HuH-7 (cell line): Measurements from ENCODE around the gene ST7.
"Not testable (repeated sequence)": the region's sequence is repeated elsewhere in the genome, so short reads cannot be mapped to it uniquely, and the experiment has no call there.

ENCODE experiments used
- DNase-seq: peaks from one replicate; pipeline ENCODE4 v3.0.0; 2011; ENCODE audit warnings: low spot score

Gene ST7

DNA sequence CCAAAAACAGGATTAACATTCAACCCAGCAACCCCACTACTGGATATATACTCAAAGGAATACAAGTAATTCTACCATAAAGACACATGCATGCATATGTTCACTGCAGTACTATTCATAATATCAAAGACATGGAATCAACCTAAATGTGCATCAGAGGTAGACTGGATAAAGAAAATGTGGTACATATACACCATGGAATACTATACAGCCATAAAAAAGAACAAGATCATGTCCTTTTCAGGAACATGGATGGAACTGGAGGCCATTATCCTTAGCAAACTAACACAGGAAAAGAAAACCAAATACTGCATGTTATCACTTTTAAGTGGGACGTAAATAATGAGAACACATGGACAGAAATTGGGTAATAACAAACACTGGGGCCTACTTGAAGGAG lies 77.5 kb downstream of the ST7 start:
- DNase-seq, result not testable (repeated sequence)

GRCh38 chr7:117032810-117033209 lies 79.5 kb downstream of the ST7 start:
- no peak for DNase-seq

DNA sequence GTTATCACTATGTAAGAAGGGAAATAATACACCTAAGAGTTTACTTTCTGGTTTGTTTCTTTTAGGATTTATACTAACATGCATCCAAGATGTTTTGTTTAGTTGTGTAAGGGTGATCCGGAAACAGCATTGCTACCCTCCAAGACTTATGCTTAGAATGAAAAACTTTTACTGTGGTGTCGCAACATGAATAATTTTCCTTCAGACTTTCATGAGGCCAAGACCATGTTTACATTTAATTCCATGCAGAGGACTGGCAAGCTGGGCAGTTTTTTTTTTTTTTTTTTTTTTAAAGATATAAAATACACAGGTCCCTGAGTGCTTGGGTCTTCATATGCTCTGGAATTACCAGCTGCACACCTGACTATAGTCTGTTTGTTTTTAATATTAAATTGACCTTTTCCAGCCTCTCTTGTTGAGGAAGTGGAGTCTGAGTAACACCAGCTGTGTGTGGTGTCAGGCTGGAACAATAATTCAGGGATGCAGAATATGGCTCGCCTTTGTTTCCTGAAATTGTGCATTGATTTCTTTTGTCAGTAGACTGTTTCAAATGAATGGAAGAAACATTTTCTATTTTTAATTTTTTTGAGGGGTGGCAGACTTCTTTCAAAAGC lies 81.7 kb downstream of the ST7 start:
- DNase-seq, result no peak

DNA sequence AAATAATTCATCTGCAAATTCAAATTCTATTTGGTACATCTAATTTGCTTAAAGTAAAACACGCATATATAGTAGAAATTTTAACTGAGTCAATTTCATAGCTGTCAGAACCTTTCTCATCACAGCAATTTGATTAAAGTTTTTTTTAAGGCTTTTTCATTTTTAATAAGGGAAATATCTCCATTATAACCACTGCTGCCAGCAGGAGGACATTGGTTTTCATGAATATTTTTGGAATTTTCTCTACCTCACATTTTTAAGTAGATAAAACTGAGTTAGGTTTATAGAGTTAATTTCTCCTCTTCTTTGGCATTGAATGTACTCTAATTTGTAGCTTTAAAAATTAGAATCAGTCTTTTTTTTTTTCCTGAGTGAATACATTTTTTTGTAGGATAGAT lies 82.2 kb downstream of the ST7 start:
- no peak for DNase-seq

DNA sequence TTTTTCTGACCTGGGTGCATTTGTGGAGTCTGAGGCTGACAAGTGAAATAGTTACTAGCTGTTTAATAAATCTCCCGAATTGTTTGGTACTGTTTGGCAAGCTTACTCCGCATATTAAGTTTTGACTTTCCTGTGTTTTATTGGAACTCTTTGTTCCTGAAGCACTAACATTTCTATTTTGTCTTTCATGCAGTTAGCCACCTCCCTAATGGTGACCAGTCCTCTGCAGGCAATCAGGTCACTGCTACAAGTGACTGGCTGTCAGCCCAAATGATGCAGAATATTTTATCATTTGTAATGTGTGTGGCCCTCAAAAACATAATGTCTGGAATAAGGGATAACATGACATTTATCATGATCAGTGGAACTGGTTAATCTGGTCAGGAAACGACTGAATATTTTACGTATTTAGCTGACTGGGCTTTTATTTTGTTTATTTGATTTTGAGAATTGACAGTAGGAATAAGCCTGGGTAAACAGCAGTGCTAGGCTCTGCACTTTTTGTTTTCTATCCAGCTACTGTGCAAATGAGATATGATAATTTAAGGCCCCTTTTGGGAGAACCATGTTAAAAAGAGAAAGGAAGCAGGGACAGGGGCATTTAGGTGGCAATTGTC lies 82.9 kb downstream of the ST7 start:
- no peak for DNase-seq

DNA sequence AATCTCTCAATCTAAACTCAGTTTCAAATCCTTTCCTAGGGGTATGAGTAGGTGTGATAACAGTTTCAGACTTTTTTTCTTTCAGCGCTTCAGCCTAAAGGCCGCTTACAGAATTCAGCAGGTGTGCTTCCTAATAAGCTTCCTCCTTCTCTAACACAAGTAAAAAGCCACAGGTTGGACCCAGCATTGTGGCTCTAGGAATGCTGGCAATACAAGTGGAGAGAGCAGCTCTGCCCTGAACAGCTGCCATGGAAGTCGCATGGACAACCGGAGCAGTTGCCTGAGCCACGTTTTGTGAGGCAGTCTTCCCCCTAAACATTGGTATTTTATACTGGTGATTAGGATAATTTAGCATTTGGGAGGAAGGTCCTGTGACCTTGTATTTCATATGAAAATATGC lies 83.5 kb downstream of the ST7 start:
- no peak for DNase-seq

DNA sequence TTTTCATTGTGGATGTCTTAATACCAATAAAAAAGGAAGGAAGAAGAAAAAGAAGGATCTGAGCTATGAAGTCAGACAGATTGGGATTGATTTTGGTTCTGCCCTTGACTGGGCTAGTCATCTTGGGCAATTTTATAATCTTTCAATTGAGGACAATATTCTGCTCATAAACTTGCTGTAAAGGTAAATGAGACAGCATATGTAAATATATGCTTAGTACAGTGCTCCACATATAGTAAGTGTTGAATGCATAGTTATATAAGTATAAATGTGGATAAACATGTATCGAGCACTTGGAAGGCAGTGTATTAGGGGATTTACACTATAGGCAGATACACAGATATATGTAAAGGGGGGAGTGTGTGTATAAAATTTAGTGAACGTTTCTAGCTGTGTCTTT lies 85.1 kb downstream of the ST7 start:
- no peak for DNase-seq

GRCh38 chr7:117041007-117041406 lies 87.7 kb downstream of the ST7 start:
- DNase-seq, result no peak

GRCh38 chr7:117041822-117042221 lies 88.5 kb downstream of the ST7 start:
- no peak for DNase-seq

GRCh38 chr7:117043108-117043825 lies 90.0 kb downstream of the ST7 start:
- DNase-seq, result no peak

GRCh38 chr7:117044664-117045063 lies 91.4 kb downstream of the ST7 start:
- DNase-seq, result no peak

DNA sequence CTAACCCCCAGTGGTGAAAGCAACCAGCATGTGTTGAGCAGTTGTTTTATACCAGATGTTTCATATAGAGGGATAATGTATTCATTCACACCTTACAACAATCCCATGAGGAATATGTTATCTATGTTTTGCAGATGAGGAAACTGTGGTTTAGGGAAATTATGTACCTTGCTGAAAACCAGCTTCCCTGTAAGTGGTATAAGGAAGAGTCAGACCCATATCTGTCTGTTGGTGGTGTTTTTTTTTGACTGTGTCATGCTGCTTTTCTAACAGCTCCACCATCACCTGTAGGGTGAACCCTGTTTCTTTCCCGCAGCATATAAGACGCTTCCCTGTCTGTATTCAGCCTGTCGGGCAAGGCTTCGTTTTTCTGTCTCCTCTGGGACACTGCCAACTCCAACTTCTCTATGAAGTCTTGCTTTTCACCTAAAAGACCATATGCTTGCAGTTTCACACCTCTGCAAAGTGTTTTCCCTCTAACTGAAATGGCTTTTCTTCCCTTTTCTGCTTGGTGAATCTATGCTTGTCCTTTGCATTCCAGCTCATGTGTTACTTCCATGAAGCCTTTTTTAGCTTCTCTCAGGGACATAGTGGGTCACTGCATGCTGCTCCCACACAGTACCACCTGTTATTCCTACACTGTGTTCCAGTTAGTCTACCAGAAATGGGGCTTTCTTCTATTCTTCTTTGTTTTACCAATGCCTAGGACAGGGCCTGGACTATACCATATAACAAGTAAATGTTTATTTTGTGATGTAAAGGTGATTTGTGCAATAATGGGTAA lies 92.8 kb downstream of the ST7 start:
- no peak for DNase-seq

- no peak for DNase-seq
Measured at GRCh38 chr7:117047496-117047895, 94.2 kb downstream of the ST7 start.

DNA sequence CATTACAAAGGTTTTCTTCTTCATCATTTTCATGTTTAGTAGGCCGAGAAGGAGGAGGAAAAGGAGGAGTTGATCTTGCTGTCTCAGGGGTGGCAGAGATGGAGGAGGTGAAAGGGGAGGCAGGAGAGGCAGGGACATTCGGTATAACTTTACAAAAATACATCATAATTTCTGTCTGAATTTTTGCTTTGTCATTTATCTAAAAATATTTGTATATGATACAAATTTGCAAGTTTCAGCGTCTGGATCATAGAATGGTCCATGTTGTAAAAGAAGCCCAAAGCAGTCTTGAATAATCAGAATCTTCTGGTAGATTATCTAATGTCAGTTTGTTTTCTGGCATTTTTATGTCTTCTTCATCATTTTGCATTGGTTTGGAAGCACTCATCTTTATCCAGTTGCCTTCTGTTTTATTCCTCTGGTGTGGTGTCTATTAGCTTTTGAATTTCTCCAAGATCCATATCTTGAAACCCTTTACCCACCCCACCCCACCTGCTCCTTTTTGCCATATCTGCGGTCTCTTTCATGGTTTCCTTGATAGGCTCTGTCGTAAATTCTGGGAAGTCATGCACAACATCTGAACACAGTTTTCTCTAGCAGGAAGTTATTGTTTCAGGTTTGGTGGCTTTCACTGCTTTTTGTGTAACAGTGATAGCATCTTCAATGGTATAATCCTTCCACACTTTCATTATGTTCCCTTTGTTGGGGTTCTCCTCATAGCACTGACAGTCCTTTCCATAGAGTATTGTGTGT lies 95.0 kb downstream of the ST7 start:
- no peak for DNase-seq

DNA sequence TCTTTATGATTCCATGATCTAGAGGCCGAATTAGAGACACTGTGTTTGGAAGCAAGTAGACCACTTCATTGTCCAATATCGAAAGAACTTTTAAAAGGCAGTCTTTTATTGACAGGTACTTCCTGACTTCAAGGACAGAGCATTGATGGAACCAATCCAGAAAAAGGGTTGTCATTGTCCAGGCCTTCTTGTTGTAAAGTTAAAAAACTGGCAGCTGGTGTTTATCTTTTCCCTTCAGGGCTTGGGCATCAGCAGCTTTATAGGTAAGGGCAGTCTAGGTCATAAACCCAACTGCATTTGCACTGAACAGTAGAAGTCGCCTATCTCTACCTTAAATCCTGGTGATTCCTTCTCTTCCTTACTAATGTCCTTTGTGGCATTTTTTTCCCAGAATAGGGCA lies 95.6 kb downstream of the ST7 start:
- no peak for DNase-seq

- no peak for DNase-seq
Measured at GRCh38 chr7:117051808-117052207, 98.5 kb downstream of the ST7 start.

DNA sequence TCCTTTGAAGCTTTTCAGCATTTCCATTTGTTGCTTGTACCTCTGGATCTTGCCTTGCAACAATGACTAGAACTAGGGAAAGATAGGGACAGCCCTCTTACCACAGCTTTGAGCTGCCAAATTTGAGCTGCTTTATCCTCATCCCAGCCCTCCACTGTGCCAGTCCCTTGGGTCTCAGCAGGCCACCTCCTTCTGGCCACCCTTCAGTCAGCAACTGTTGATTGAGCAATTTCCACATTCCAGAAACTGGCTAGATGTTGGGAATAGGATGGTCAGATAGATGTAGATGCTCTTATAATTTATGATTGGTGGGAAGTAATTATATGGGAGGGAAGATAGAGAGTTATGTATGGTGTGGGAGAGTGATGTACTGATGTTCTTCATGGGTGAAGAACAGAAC lies 100.1 kb downstream of the ST7 start:
- no peak for DNase-seq

DNA sequence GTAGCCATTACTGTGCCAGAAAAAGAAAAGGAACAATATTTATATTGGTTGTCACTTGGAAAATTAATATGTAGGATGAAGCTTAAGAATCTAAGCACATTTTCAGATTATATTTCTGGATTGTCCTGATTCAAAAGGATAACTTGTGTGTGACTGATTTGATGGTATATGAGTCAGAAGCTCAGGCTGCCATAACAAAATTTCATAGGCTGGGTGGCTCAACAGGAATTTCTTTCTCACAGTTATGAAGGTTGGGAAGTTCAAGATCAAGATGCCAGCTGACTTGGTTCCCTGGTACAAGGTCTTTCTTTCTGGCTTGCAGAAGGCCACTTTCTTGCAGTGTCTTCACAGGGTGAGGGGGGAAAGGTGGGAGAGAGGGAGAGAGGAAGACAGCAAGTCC lies 108.5 kb downstream of the ST7 start:
- no peak for DNase-seq

DNA sequence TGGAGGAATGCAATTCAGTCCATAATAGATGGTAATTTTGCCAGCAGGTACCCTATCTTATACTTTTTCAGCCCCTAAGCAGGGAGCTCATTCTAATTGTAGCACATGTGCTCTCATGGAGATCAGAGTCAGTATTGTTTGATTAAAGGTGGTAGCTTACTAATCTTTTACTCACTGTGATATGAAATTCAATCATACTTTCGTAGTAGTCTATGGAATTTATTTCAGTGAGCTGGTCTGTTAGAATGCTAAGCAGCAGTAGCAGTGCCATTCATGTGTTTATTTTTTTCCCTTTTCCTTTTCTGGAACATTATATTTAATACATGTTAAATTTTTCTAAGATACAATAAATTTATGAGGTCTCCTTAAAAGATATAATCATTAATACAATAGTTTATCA lies 109.0 kb downstream of the ST7 start:
- DNase-seq, result no peak

DNA sequence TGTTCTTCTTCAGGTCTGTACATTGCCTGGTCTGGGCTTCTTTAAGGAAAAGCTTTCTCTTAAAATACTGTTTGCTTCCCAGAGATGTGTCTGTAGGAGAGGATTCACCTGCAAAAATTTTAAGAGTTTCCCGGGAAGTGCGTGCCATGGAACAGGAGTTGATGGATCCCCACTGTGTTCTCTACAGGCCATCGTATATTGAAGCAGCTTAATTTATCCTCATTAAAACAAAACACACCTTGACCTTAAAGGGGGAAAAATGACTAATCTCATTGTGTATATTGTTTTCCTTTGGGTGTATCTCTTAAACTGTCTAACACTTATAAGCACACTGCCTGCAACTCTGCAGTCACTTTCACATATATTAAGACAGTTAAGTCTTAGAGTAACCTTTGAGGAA lies 111.4 kb downstream of the ST7 start:
- DNase-seq, result no peak

DNA sequence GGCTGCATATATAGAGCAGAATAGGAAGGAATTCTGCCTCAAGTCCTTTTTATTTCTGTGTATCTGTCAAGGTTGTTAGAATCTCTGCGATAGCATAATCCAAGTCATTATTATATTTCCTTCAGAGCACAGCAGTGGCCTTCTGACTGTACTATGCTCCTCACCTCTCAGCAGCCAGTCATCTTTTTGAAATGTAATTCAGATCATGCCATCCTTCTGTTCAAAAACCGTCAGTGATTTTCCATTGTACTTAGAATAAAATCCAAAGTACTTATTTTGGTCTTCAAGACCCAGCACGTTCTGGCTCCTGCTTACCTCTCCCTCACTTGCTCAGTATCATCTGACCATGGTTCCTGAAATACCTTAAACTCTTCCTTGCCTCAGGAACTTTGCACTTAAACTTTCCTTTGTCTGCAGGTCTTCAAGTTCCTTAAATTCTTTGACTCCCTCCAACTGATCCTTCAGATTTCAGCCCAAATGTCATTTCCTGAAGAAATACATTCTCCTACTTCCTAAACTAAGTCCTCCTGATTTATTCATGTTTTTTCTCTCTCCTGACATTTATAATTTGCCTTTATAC lies 112.4 kb downstream of the ST7 start:
- no peak for DNase-seq

- DNase-seq, result no peak
Measured at GRCh38 chr7:117066668-117067067, 113.4 kb downstream of the ST7 start.
